ENCODE results near the gene NRG3. TPM values are rescaled to one million over a fixed set of nuclear protein-coding genes. Genes with fewer than 3 reads are reported as not detected.

NRG3 gene
- total RNA-seq, 4 donors from 2014 or later, result 0.20 to 1.1 (median 0.84) TPM; not detected in 1

GRCh38 chr10:81847675-81848074 lies 27.3 kb upstream of the NRG3 start:
- Histone ChIP-seq H3K27me3 (no peaks in the 10 kb centered on the region), H3K4me3 (no peak overlapping the region), H3K27ac (no peak overlapping the region), H3K4me1 (no peaks in the 10 kb centered on the region), H3K9me3 (no peaks in the 10 kb centered on the region), H3K36me3 (no peaks in the 10 kb centered on the region)
- TF ChIP-seq POLR2A (IDR thresholded peaks at IDR 0.05) (no peak), CTCF (IDR thresholded peaks at IDR 0.05) (no peak), EP300 (IDR thresholded peaks at IDR 0.05) (no peak)
- no peak for DNase-seq (ENCODE audit: low spot score in 2 of 2)
- 36 to 44% methylated on average over 2 of the region's 2 CpGs for WGBS, 2 donors

GRCh38 chr10:81848514-81848913 lies 26.5 kb upstream of the NRG3 start:
- Histone ChIP-seq H3K4me1 (no peaks in the 10 kb centered on the region), H3K27ac (no peak overlapping the region), H3K36me3 (no peaks in the 10 kb centered on the region), H3K4me3 (no peak overlapping the region), H3K27me3 (no peaks in the 10 kb centered on the region), H3K9me3 (peaks cover 0 to 3% (median 0%) of the 10 kb centered on the region in 4 donors)
- WGBS, 2 donors, result 35 to 36% methylated on average over 4 of the region's 4 CpGs
- no peak for DNase-seq (ENCODE audit: low spot score in 2 of 2)
- TF ChIP-seq CTCF (IDR thresholded peaks at IDR 0.05), result no peak
- TF ChIP-seq EP300 (IDR thresholded peaks at IDR 0.05), result no peak
- TF ChIP-seq POLR2A (IDR thresholded peaks at IDR 0.05), result no peak

- Histone ChIP-seq H3K27ac (no peak overlapping the region), H3K4me1 (no peaks in the 10 kb centered on the region), H3K4me3 (no peak overlapping the region), H3K9me3 (peaks cover 0 to 7% (median under 1%) of the 10 kb centered on the region in 4 donors), H3K27me3 (no peaks in the 10 kb centered on the region), H3K36me3 (no peaks in the 10 kb centered on the region)
- 85 to 87% methylated on average over 5 of the region's 5 CpGs for WGBS, 2 donors
- no peak for DNase-seq (ENCODE audit: low spot score in 2 of 2)
- no peak for TF ChIP-seq CTCF (IDR thresholded peaks at IDR 0.05)
- TF ChIP-seq EP300 (IDR thresholded peaks at IDR 0.05), result no peak
- no peak for TF ChIP-seq POLR2A (IDR thresholded peaks at IDR 0.05)
Observed at GRCh38 chr10:81848931-81849330, 26.1 kb upstream of the NRG3 start.

GRCh38 chr10:81862596-81862995 lies 12.4 kb upstream of the NRG3 start:
- H3K27ac ChIP-seq, result no peak overlapping the region
- H3K27me3 ChIP-seq, result no peaks in the 10 kb centered on the region
- no peak overlapping the region for H3K4me3 ChIP-seq
- no peaks in the 10 kb centered on the region for H3K9me3 ChIP-seq
- H3K36me3 ChIP-seq, result no peaks in the 10 kb centered on the region
- DNase-seq (ENCODE audit: low spot score in 2 of 2), result no peak
- 100% methylated on average over 13 of the region's 19 CpGs; no CpG with 5 or more reads in 1 of the 2 donors for WGBS, 2 donors
- TF ChIP-seq POLR2A (IDR thresholded peaks at IDR 0.05), result no peak
- no peak for TF ChIP-seq EP300 (IDR thresholded peaks at IDR 0.05)
- no peak for TF ChIP-seq CTCF (IDR thresholded peaks at IDR 0.05)
- H3K4me1 ChIP-seq, result no peaks in the 10 kb centered on the region

GRCh38 chr10:81863771-81864170 lies 11.2 kb upstream of the NRG3 start:
- no peaks in the 10 kb centered on the region for H3K4me1 ChIP-seq
- no peaks in the 10 kb centered on the region for H3K27me3 ChIP-seq
- no peak for DNase-seq (ENCODE audit: low spot score in 2 of 2)
- H3K4me3 ChIP-seq, result no peak overlapping the region
- H3K27ac ChIP-seq, result no peak overlapping the region
- TF ChIP-seq EP300 (IDR thresholded peaks at IDR 0.05), result no peak
- TF ChIP-seq CTCF (IDR thresholded peaks at IDR 0.05), result no peak
- no peak for TF ChIP-seq POLR2A (IDR thresholded peaks at IDR 0.05)
- no peaks in the 10 kb centered on the region for H3K9me3 ChIP-seq
- no peaks in the 10 kb centered on the region for H3K36me3 ChIP-seq

Measured in tibial nerve (tissue), 4 donors.